GM18511 (cell line): Measurements from ENCODE around the gene TRIM48.
"Not testable (repeated sequence)": the region's sequence is repeated elsewhere in the genome, so short reads cannot be mapped to it uniquely, and the experiment has no call there.

Source experiments
- ATAC-seq: cut with Tn5 transposase; IDR thresholded peaks from one replicate; pipeline ENCODE4 v1.9.1; 2021; ENCODE audit warnings: mild to moderate bottlenecking, moderate library complexity; ENCODE audit not compliant: unreplicated experiment

The TRIM48 gene

GRCh38 chr11:55261855-55262254, at the start of gene TRIM48:
Gene TRIM48 (plus strand): TSS chr11:55262155. CDS start chr11:55262268, 113 bp downstream.
- not testable (repeated sequence) for ATAC-seq

GRCh38 chr11:55238316-55238715, 23.6 kb upstream of the TRIM48 start:
- ATAC-seq = not testable (repeated sequence)

GRCh38 chr11:55263081-55263480, 1.1 kb downstream of the TRIM48 start:
- ATAC-seq = no peak
